Left lung (tissue), 10 donors: ENCODE results near the gene PRKCZ. TPM values are rescaled to one million over a fixed set of nuclear protein-coding genes. Genes with fewer than 3 reads are reported as not detected.
A peak's percentile ranks its signal among the peaks of the same experiment; 100 is the strongest.

ENCODE experiments used
- ATAC-seq: fragments of 200-7000 bp; cut with Tn5 transposase; one replicate; pipeline ENCODE4 v1.9.1; 2020; ENCODE audit warnings: moderate library complexity
- DNase-seq, 4 donors: peaks; one replicate each; pipeline ENCODE4 v3.0.0-alpha.2; 2013 to 2020
- H3K27ac ChIP-seq, 2 donors: fragments of 200-600 bp; sonication (generic) in 1 of 2; one replicate each; pipeline versions ENCODE4 v1.5.0 to v1.8.0; 2020 to 2021
- H3K27me3 ChIP-seq, 2 donors: fragments of 200-600 bp; sonication (generic) in 1 of 2; one replicate each; pipeline versions ENCODE4 v1.5.0 to v1.8.0; 2020 to 2021
- H3K36me3 ChIP-seq, 2 donors: fragments of 200-600 bp; sonication (generic) in 1 of 2; one replicate each; pipeline versions ENCODE4 v1.5.0 to v1.8.0; 2020 to 2021
- H3K4me1 ChIP-seq, 2 donors: fragments of 200-600 bp; one replicate each; pipeline ENCODE4 v1.8.0; 2021
- H3K4me3 ChIP-seq, 2 donors: fragments of 200-600 bp; sonication (generic) in 1 of 2; one replicate each; pipeline versions ENCODE4 v1.5.0 to v1.8.0; 2020 to 2021; ENCODE audit warnings: mild to moderate bottlenecking in 1 of 2
- H3K9me3 ChIP-seq, 2 donors: fragments of 200-600 bp; sonication (generic) in 1 of 2; one replicate each; pipeline versions ENCODE4 v1.5.0 to v1.8.0; 2020 to 2021
- intact Hi-C, 2 donors: fragments of 100-400 bp; cut with DNase I; formaldehyde crosslinking; loops; one replicate each; pipeline versions ENCODE4 v1.11.2 to v1.14.2; 2022
- polyA plus RNA-seq, 6 donors: library from polyadenylated mRNA; unstranded; fragments of 120-200 nt; gene quantifications; one replicate each; pipeline ENCODE4 v1.2.1, GENCODE V29; 2013; ENCODE audit not compliant: insufficient read length in 6 of 6
- total RNA-seq, 2 donors: library from RNA; stranded (reverse); fragmentation: NEBNext Ultra II Directional; extraction: Animal tissue kit (Norgen Biotek cat#: 25700); gene quantifications; one replicate each; pipeline ENCODE4 v1.2.1, GENCODE V29; 2021
- TF ChIP-seq, protein P1 (sequence below), 2 donors: fragments of 200-600 bp; sonication (generic) in 1 of 2; IDR thresholded peaks; one replicate each; pipeline versions ENCODE4 v1.5.0 to v1.8.0; 2021; ENCODE audit warnings: antibody characterized with exemption in 2 of 2
- donor health status: DM: no; HTN: yes; CAD: no.
- donor health status: DM: no; HTN: no; CAD: no.

The PRKCZ gene
- total and polyA plus RNA-seq, 8 donors, result 37.5 to 129 (median 48.0) TPM

DNA sequence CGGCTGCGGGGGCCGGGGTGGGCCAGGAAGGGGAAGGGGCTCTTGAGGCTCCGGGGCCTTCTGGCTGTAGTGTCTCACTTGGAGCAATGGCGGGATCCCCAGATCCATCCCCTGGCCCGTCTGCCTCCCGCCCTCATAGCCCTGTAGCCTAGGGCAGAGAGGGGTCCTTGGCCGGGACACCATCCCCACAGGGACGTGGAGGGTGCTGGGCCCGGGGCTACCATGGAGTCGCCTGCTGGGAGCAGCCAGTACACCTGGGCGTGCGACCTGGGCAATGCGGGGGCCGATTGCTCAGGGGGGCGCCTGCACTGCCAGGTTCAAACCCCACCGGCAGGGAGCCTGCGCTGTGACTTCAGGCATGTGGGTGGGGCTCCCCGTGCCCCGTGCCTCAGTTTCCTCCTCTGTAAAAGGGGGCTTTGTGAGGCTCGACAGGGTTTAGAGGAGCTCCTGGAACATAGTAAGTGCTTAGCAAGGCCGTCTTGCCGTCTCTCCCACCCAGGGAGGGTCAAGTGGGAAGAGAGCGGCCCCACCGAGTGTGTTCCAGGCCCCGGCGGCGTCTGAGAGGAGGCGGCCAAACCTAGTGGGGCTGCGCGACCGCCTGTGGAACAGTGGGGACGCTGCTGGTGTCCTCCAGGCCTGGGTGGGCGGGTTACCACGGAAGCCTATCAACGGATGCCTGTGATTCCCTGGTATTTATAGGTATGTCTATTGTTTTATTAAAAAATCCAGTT is 20.8 kb downstream of the PRKCZ start:
- intact Hi-C loops, result no loop called here
- H3K27ac ChIP-seq, result no peak overlapping the region

DNA sequence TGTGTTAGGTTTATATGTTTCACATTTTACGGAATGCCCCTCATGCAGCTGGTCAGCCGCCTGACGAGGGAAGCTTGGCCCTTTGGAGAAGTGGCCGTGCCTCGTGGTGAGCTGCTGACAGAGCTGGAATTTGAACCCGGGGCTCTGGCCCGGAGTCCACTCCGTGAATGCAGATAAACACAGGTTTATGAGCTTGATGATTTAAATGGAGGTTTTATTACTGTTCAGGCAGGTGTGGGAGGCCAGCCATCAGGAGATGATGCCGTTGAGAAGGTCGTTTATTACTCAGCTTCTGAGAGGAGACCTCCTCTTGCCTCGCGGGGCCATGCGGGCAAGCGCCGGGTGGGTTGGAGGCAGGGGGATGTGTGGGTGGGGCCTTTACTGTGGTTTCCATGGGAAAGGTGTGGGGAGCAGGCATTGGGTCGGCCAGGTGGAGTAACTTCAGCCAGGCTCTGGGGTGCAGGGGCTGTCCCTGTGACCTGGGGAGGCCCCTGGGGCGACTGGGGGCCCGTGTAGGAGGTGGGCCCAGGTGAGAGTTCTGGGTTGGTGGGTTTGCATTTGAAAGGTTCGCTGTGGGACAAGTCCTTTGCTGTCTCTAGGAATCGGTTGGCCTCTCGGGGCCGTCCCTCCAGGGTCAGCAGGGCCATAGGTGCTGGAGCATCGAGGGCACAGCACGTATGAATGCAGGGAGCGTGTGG is 22.0 kb downstream of the PRKCZ start:
- H3K27me3 ChIP-seq, result peaks cover 0 to 37% of the 10 kb centered on the region in 2 donors
- H3K27ac ChIP-seq, result no peak overlapping the region
- DNase-seq (peak in 1 of 4 donors; percentile 54), ATAC-seq (no peak)
- no peak overlapping the region for H3K4me3 ChIP-seq
- peaks cover 0 to 18% of the 10 kb centered on the region in 2 donors for H3K36me3 ChIP-seq
- H3K9me3 ChIP-seq, result peaks cover 0 to 2% of the 10 kb centered on the region in 2 donors
- intact Hi-C loops, result no loop called here
- TF ChIP-seq, protein P1, sequence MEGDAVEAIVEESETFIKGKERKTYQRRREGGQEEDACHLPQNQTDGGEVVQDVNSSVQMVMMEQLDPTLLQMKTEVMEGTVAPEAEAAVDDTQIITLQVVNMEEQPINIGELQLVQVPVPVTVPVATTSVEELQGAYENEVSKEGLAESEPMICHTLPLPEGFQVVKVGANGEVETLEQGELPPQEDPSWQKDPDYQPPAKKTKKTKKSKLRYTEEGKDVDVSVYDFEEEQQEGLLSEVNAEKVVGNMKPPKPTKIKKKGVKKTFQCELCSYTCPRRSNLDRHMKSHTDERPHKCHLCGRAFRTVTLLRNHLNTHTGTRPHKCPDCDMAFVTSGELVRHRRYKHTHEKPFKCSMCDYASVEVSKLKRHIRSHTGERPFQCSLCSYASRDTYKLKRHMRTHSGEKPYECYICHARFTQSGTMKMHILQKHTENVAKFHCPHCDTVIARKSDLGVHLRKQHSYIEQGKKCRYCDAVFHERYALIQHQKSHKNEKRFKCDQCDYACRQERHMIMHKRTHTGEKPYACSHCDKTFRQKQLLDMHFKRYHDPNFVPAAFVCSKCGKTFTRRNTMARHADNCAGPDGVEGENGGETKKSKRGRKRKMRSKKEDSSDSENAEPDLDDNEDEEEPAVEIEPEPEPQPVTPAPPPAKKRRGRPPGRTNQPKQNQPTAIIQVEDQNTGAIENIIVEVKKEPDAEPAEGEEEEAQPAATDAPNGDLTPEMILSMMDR (IDR thresholded peaks at IDR 0.05), result no peak
- no peaks in the 10 kb centered on the region for H3K4me1 ChIP-seq

More for the DNA sequence above, 20.8 kb downstream of the PRKCZ start:
- H3K36me3 ChIP-seq, result peaks cover 0 to 15% of the 10 kb centered on the region in 2 donors
- H3K4me3 ChIP-seq, result no peak overlapping the region
- ATAC-seq (no peak), DNase-seq (peak in 1 of 4 donors; percentile 73)
- peaks cover 0 to 37% of the 10 kb centered on the region in 2 donors for H3K27me3 ChIP-seq
- TF ChIP-seq, protein P1 (IDR thresholded peaks at IDR 0.05), result no peak
- H3K4me1 ChIP-seq, result no peaks in the 10 kb centered on the region
- no peaks in the 10 kb centered on the region for H3K9me3 ChIP-seq

DNA sequence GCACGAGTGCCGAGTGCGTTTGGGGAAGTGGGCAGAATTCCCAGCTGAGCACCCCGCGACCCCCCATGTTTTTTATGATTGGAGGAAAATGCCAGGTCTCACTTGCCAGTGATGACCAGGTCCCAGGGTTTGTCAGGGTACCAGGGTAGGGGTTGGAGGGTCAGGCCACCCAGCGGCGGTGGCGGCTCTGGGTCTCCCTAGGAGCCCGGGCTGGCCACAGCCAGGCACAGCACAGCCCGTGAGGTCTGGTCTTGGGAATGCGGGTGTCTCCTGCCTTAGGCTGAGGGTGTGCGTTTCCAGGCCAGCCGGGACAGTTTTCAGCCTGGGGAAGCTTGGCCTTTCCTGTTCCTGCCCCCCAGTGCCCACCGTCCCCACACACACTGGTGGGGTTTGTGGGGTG is 22.7 kb downstream of the PRKCZ start:
- peaks cover 0 to 37% of the 10 kb centered on the region in 2 donors for H3K27me3 ChIP-seq
- no peak overlapping the region for H3K4me3 ChIP-seq
- intact Hi-C loops, result no loop called here
- H3K36me3 ChIP-seq, result peaks cover 0 to 20% of the 10 kb centered on the region in 2 donors
- ATAC-seq, result no peak
- no peak overlapping the region for H3K27ac ChIP-seq
- TF ChIP-seq, protein P1 (IDR thresholded peaks at IDR 0.05), result no peak
- H3K4me1 ChIP-seq, result no peaks in the 10 kb centered on the region
- peak in 1 of 4 donors; percentile 62 for DNase-seq
- peaks cover 0 to 8% of the 10 kb centered on the region in 2 donors for H3K9me3 ChIP-seq

DNA sequence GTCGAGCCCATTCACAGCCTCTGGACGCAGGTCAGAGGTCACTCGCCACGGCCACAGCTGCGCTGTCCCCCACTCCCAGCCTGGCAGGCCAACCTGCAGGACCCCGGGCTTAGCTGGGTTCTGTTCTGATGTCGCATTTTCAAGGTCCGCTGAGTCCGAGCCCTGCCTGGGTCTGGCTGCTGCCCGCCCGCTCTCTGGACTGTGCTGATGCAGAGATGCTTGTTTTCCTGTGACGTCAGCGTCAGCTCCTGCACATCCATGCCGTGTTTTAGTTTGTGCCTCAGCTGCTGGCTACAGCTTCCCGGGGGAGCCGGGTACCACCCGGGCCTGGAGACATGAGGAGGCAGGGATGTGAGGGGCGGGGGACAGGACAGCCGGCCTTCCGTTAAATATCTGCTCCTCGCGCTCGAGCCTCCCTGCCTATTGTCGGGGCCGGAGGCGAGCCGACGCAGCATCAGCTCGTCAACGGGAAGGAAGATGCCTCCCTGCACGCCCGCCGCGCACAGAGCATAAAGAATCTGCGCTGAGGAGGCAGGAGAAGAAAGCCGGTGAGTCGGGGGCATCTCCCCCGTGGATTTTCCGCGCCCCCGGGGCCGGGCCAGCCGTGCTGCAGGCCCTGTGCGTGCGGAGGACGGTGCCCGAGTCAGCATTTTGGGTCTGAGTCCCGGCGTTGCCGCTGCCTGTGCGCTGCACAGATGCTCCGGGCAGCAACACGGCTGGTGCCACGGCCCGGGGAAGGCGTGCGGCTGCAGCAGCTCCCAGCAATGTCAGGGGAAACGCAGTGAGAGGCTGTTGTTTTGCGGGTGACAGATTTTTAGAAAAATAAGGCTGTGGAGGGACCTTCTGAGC is 23.4 kb downstream of the PRKCZ start:
- no peak overlapping the region for H3K4me3 ChIP-seq
- no peak overlapping the region for H3K27ac ChIP-seq
- peaks cover 0 to 14% of the 10 kb centered on the region in 2 donors for H3K36me3 ChIP-seq
- DNase-seq (peak in 1 of 4 donors; percentile 74), ATAC-seq (no peak)
- H3K27me3 ChIP-seq, result peaks cover 0 to 37% of the 10 kb centered on the region in 2 donors
- intact Hi-C loops, result no loop called here
- peaks cover 0 to 15% of the 10 kb centered on the region in 2 donors for H3K9me3 ChIP-seq
- TF ChIP-seq, protein P1 (IDR thresholded peaks at IDR 0.05), result no peak
- no peaks in the 10 kb centered on the region for H3K4me1 ChIP-seq
